HG03457 (cell line): Measurements from ENCODE around the gene REG4.

Source experiments
- ATAC-seq: cut with Tn5 transposase; IDR thresholded peaks from one replicate; pipeline ENCODE4 v1.9.1; 2021; ENCODE audit warnings: moderate number of reproducible peaks; ENCODE audit not compliant: unreplicated experiment

The REG4 gene

DNA sequence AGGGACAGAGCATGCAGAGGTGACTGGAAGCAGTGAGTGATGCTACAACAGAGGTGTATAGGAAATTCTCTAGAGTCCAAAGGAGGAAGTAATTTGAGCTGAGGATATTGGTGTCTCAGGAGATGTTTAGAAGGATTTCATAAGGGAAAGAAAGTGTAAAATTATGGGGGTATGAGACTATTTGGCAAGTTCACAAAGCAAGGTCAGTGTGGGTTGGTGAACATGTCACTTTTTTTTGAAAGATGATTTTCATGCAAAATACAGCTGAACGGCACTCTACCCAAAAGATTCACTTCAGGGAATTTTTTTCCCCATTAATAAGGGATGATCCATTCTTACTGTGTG, 66.7 kb downstream of the REG4 start:
- no peak for ATAC-seq
